ENCODE results near the gene EVI5. TPM values are rescaled to one million over a fixed set of nuclear protein-coding genes. Genes with fewer than 3 reads are reported as not detected.

The EVI5 gene
- total RNA-seq: 104 TPM
- 8.2 TPM for polyA plus RNA-seq

- Histone ChIP-seq H3K4me3 (ENCODE audit: low read depth, low read length) (peak within 1 kb of the TSS; percentile 67), H3K4me1 (ENCODE audit: insufficient read depth) (no peaks in the 10 kb centered on the region), H3K27ac (ENCODE audit: low read depth) (peak within 1 kb of the TSS; percentile 94), H3K36me3 (ENCODE audit: insufficient read depth) (no peaks in the 10 kb centered on the region)
- under 1% methylated on average over 94 of the region's 94 CpGs for WGBS
- peak; percentile 93 for DNase-seq (ENCODE audit: extremely low spot score)
These were observed at the start of gene EVI5 for GRCh38 chr1:92784639-92785500. Gene EVI5 (minus strand): TSS chr1:92785108. CDS start chr1:92736546, 48,562 bp downstream.

- Histone ChIP-seq H3K27ac (ENCODE audit: low read depth) (no peak overlapping the region), H3K36me3 (ENCODE audit: insufficient read depth) (peaks cover 10% of the 10 kb centered on the region), H3K4me1 (ENCODE audit: insufficient read depth) (no peaks in the 10 kb centered on the region), H3K4me3 (ENCODE audit: low read depth, low read length) (no peak overlapping the region)
- 76% methylated on average over 5 of the region's 5 CpGs for WGBS
- DNase-seq (ENCODE audit: extremely low spot score): no peak
These were observed 49.7 kb upstream of the EVI5 start for GRCh38 chr1:92834617-92835016.

DNA sequence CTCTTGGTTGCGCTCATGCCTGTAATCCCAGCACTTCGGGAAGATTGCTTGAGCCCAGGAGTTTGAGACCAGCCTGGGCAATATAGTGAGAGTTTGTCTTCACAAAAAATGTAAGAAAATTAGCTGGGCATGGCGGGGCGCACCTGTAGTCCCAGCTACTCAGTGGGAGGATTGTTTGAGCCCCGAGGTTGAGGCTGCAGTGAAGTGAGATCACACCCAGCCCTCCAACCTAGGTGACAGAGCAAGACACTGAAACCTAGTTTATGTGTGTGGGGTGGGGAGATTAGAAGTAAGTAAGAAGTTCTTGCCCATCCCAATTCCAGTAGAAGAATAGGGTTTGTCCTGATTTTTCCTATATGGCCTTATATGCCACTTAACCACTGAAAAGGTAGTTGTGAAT lies 48.9 kb upstream of the EVI5 start:
- peaks cover 9% of the 10 kb centered on the region for H3K36me3 ChIP-seq (ENCODE audit: insufficient read depth)
- 68% methylated on average over 5 of the region's 5 CpGs for WGBS
- H3K4me1 ChIP-seq (ENCODE audit: insufficient read depth): no peaks in the 10 kb centered on the region
- H3K27ac ChIP-seq (ENCODE audit: low read depth): no peak overlapping the region
- H3K4me3 ChIP-seq (ENCODE audit: low read depth, low read length): peak overlapping the region; percentile 92
- no peak for DNase-seq (ENCODE audit: extremely low spot score)

DNA sequence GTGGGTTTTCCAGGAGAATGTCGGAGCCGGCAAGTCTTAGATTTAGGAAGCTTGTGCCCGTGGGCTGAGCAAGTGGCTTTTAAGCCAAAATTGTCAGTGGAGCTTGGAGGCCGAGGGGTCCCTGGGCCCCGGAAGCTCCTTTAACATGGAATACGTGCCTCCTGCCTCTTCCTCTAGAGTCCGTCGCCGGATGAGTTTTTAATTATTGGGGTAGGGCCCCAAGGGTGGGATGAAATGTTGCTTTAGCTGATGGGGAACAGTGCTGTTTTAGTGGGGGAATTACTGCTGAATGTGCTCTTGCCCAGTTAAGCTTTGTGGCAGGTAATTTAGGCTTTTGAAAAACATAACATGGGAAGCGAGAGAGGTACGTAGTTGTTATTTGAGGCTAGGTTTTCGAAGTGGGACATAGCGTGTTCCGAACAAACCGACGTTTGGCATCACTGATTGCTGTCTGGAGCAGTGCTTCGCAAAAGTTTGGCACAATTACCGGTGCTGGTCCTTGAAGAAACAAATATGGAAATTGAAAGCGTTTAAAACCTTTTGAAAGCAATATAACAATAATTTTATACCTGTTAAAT lies 47.7 kb upstream of the EVI5 start:
- peak overlapping the region; percentile 92 for H3K27ac ChIP-seq (ENCODE audit: low read depth)
- under 1% methylated on average over 19 of the region's 19 CpGs for WGBS
- no peaks in the 10 kb centered on the region for H3K4me1 ChIP-seq (ENCODE audit: insufficient read depth)
- peak overlapping the region; percentile 92 for H3K4me3 ChIP-seq (ENCODE audit: low read depth, low read length)
- no peak for DNase-seq (ENCODE audit: extremely low spot score)
- peaks cover 6% of the 10 kb centered on the region for H3K36me3 ChIP-seq (ENCODE audit: insufficient read depth)

- Histone ChIP-seq H3K27ac (ENCODE audit: low read depth) (peak within 1 kb of the TSS; percentile 92), H3K4me1 (ENCODE audit: insufficient read depth) (no peaks in the 10 kb centered on the region), H3K4me3 (ENCODE audit: low read depth, low read length) (peak within 1 kb of the TSS; percentile 92), H3K36me3 (ENCODE audit: insufficient read depth) (peaks cover 6% of the 10 kb centered on the region)
- under 1% methylated on average over 57 of the region's 57 CpGs for WGBS
- DNase-seq (ENCODE audit: extremely low spot score): peak; percentile 95
These were observed 47.0 kb upstream of the EVI5 start, which contains the start of gene RPL5 for GRCh38 chr1:92831762-92832536. Gene RPL5 (plus strand): TSS chr1:92832040. CDS start chr1:92832115, 75 bp downstream.

DNA sequence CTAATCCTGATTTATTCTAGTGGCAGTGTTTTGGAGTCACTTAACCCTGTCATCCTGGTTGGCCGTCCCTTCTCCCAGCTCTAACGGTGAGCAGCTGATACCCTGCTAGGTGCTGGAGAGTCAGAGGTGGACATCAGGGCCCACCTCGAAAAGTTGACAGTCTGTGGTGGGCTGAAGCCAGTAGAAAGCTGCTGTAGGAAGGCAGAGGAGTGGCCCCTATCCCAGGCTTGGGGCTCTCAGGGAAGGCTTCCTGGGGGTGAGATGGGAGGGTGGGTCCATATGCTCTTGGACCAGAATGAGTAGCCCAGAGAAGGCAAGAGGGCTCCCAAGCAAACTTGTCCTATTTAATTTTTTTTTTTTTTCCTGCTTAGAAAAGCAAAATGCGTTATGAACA lies 46.5 kb upstream of the EVI5 start:
- H3K27ac ChIP-seq (ENCODE audit: low read depth): no peak overlapping the region
- WGBS: 55% methylated on average over 4 of the region's 4 CpGs
- DNase-seq (ENCODE audit: extremely low spot score): no peak
- H3K4me1 ChIP-seq (ENCODE audit: insufficient read depth): no peaks in the 10 kb centered on the region
- peaks cover 6% of the 10 kb centered on the region for H3K36me3 ChIP-seq (ENCODE audit: insufficient read depth)
- no peak overlapping the region for H3K4me3 ChIP-seq (ENCODE audit: low read depth, low read length)

GRCh38 chr1:92826792-92827191 lies 41.9 kb upstream of the EVI5 start:
- 75% methylated on average over 6 of the region's 6 CpGs for WGBS
- H3K27ac ChIP-seq (ENCODE audit: low read depth): no peak overlapping the region
- no peak for DNase-seq (ENCODE audit: extremely low spot score)
- no peaks in the 10 kb centered on the region for H3K4me1 ChIP-seq (ENCODE audit: insufficient read depth)
- H3K4me3 ChIP-seq (ENCODE audit: low read depth, low read length): no peak overlapping the region
- no peaks in the 10 kb centered on the region for H3K36me3 ChIP-seq (ENCODE audit: insufficient read depth)

- Histone ChIP-seq H3K4me3 (ENCODE audit: low read depth, low read length) (no peak overlapping the region), H3K27ac (ENCODE audit: low read depth) (no peak overlapping the region), H3K4me1 (ENCODE audit: insufficient read depth) (no peaks in the 10 kb centered on the region), H3K36me3 (ENCODE audit: insufficient read depth) (no peaks in the 10 kb centered on the region)
- DNase-seq (ENCODE audit: extremely low spot score): no peak
- 59% methylated on average over 3 of the region's 3 CpGs for WGBS
These were observed 38.0 kb upstream of the EVI5 start for GRCh38 chr1:92822879-92823278.

DNA sequence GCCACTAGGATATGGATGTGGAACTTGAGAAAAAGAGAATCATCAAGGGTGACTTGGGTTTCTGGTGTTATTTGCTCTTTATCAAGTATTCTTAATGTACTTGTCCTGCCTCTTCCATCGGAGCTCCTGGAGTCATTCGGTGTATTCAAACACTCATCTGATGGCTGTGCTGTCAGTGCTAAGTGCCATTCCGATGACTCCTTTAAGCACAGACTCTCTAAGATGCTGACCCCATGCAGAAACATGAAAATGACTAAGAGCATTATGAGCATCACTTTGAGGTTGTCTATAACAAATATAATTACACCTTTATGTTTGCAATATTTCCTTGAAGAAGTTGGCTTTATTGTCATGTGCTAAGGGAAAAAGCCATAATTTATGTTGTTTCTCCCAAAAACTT lies 35.6 kb upstream of the EVI5 start:
- H3K27ac ChIP-seq (ENCODE audit: low read depth): no peak overlapping the region
- no peak overlapping the region for H3K4me3 ChIP-seq (ENCODE audit: low read depth, low read length)
- no peak for DNase-seq (ENCODE audit: extremely low spot score)
- 87% methylated on average over 3 of the region's 3 CpGs for WGBS
- H3K36me3 ChIP-seq (ENCODE audit: insufficient read depth): no peaks in the 10 kb centered on the region
- H3K4me1 ChIP-seq (ENCODE audit: insufficient read depth): no peaks in the 10 kb centered on the region

- Histone ChIP-seq H3K4me3 (ENCODE audit: low read depth, low read length) (no peak overlapping the region), H3K36me3 (ENCODE audit: insufficient read depth) (no peaks in the 10 kb centered on the region), H3K27ac (ENCODE audit: low read depth) (no peak overlapping the region), H3K4me1 (ENCODE audit: insufficient read depth) (no peaks in the 10 kb centered on the region)
- WGBS: 69% methylated on average over 3 of the region's 3 CpGs
- no peak for DNase-seq (ENCODE audit: extremely low spot score)
These were observed 35.1 kb upstream of the EVI5 start for GRCh38 chr1:92820024-92820423.

GRCh38 chr1:92817986-92818764 lies 33.3 kb upstream of the EVI5 start:
- Histone ChIP-seq H3K36me3 (ENCODE audit: insufficient read depth) (no peaks in the 10 kb centered on the region), H3K27ac (ENCODE audit: low read depth) (no peak overlapping the region), H3K4me1 (ENCODE audit: insufficient read depth) (no peaks in the 10 kb centered on the region), H3K4me3 (ENCODE audit: low read depth, low read length) (no peak overlapping the region)
- no peak for DNase-seq (ENCODE audit: extremely low spot score)
- 96% methylated on average over 3 of the region's 3 CpGs for WGBS

GRCh38 chr1:92817137-92817697 lies 32.3 kb upstream of the EVI5 start:
- no peaks in the 10 kb centered on the region for H3K4me1 ChIP-seq (ENCODE audit: insufficient read depth)
- no peak overlapping the region for H3K4me3 ChIP-seq (ENCODE audit: low read depth, low read length)
- 53% methylated on average over 1 of the region's 1 CpG for WGBS

DNA sequence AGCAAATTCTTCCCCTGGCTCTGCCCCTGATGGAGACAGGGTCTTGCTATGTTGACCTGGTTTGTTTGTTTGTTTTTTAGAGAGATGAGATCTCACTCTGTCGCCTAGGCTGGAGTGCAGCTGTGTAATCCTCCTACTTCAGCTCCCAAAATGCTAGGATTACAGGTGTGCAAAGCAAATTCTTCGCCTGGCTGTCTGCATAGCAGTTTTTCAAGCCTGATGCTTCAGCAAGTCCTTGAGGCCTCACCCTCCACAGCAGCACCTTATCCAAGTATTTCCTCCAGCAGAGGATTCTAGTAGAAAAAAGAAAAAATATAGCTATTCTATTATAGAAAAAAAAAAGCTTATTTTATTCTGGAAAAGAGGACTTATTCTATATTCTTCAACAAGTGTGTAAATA lies 31.8 kb upstream of the EVI5 start:
- Histone ChIP-seq H3K4me3 (ENCODE audit: low read depth, low read length) (no peak overlapping the region), H3K4me1 (ENCODE audit: insufficient read depth) (no peaks in the 10 kb centered on the region), H3K36me3 (ENCODE audit: insufficient read depth) (no peaks in the 10 kb centered on the region), H3K27ac (ENCODE audit: low read depth) (no peak overlapping the region)
- no peak for DNase-seq (ENCODE audit: extremely low spot score)
- WGBS: 68% methylated on average over 2 of the region's 2 CpGs

More at GRCh38 chr1:92817137-92817697, 32.3 kb upstream of the EVI5 start:
- Histone ChIP-seq H3K27ac (ENCODE audit: low read depth) (no peak overlapping the region), H3K36me3 (ENCODE audit: insufficient read depth) (no peaks in the 10 kb centered on the region)
- no peak for DNase-seq (ENCODE audit: extremely low spot score)
